NCI-H748 (cell line): ENCODE data around the gene OR2A7.
"Not testable (repeated sequence)": the region's sequence is repeated elsewhere in the genome, so short reads cannot be mapped to it uniquely, and the experiment has no call there.

ENCODE experiments used
- DNase-seq: peaks from one replicate; lab custom pipeline; 2025; ENCODE audit not compliant: unreplicated experiment; lab: John Stamatoyannopoulos, UW

Gene OR2A7

GRCh38 chr7:144255471-144255897 lies 9.1 kb downstream of the OR2A7 start:
- no peak for DNase-seq

GRCh38 chr7:144252307-144252706 lies 12.3 kb downstream of the OR2A7 start:
- not testable (repeated sequence) for DNase-seq

- DNase-seq, result not testable (repeated sequence)
Observed at GRCh38 chr7:144247674-144248330, 16.8 kb downstream of the OR2A7 start.

- DNase-seq, result not testable (repeated sequence)
Observed at GRCh38 chr7:144246967-144247366, 17.6 kb downstream of the OR2A7 start.

GRCh38 chr7:144245372-144245771 lies 19.2 kb downstream of the OR2A7 start:
- not testable (repeated sequence) for DNase-seq

GRCh38 chr7:144239365-144239764 lies 25.2 kb downstream of the OR2A7 start, which contains the start of gene OR2A42:
TSS of gene OR2A42 (minus strand) at chr7:144239605. CDS start at chr7:144232843, 6,762 bp downstream.
- DNase-seq, result not testable (repeated sequence)

GRCh38 chr7:144238530-144239082 lies 26.0 kb downstream of the OR2A7 start:
- not testable (repeated sequence) for DNase-seq

- not testable (repeated sequence) for DNase-seq
Observed at GRCh38 chr7:144233039-144233438, 31.6 kb downstream of the OR2A7 start.

- not testable (repeated sequence) for DNase-seq
Observed at GRCh38 chr7:144231027-144231426, 33.6 kb downstream of the OR2A7 start.

GRCh38 chr7:144228810-144229209 lies 35.8 kb downstream of the OR2A7 start:
- DNase-seq, result not testable (repeated sequence)

- not testable (repeated sequence) for DNase-seq
Observed at GRCh38 chr7:144226866-144227265, 37.7 kb downstream of the OR2A7 start.

- not testable (repeated sequence) for DNase-seq
Observed at GRCh38 chr7:144223675-144224074, 40.9 kb downstream of the OR2A7 start.

GRCh38 chr7:144220531-144220930 lies 44.1 kb downstream of the OR2A7 start:
- not testable (repeated sequence) for DNase-seq

- not testable (repeated sequence) for DNase-seq
Observed at GRCh38 chr7:144219149-144219548, 45.4 kb downstream of the OR2A7 start.

GRCh38 chr7:144218581-144218980 lies 46.0 kb downstream of the OR2A7 start:
- DNase-seq, result not testable (repeated sequence)

- DNase-seq, result not testable (repeated sequence)
Observed at GRCh38 chr7:144217200-144217599, 47.4 kb downstream of the OR2A7 start.
